Gastrocnemius medialis (tissue), 4 donors: ENCODE data around the gene PLCXD1.
"Not testable (repeated sequence)": the region's sequence is repeated elsewhere in the genome, so short reads cannot be mapped to it uniquely, and the experiment has no call there.

Experiments used
- CTCF ChIP-seq, 5 experiments: fragments of 450-650 bp in 3 of 5; fragments of 200-600 bp in 2 of 5; sonication (generic) in 2 of 5; IDR thresholded peaks in 4 of 5; conservative IDR thresholded peaks in 1 of 5; 1 replicate in 4 of 5; 2 replicates in 1 of 5; pipeline ENCODE4 v1.5.1; 2016 to 2019; ENCODE audit warnings: antibody characterized with exemption in 5 of 5, mild to moderate bottlenecking in 3 of 5, moderate library complexity in 3 of 5
- POLR2A ChIP-seq, 2 donors: fragments of 450-650 bp; IDR thresholded peaks; one replicate each; pipeline ENCODE4 v1.6.1; 2017; ENCODE audit warnings: antibody characterized with exemption in 2 of 2, mild to moderate bottlenecking in 2 of 2, moderate library complexity in 2 of 2

- not testable (repeated sequence) for TF ChIP-seq CTCF (IDR thresholded peaks at IDR 0.05 in 4 of 5, conservative IDR thresholded peaks at IDR 0.05 in 1 of 5); POLR2A (IDR thresholded peaks at IDR 0.05)
Observed at GRCh38 chrX:232278-232655, 48.9 kb upstream of the PLCXD1 start.
